HEK293 (cell line): Measurements from ENCODE around the gene MED15.

Experiments used
- CTCF ChIA-PET: fragments of 350-600 bp; formaldehyde crosslinking; extraction: SDS; loops from one replicate; lab custom pipeline; 2021; ENCODE audit warnings: antibody characterized with exemption; lab: Yijun Ruan, JAX
- POLR2A ChIA-PET: fragments of 300-600 bp; formaldehyde crosslinking; extraction: SDS; loops from one replicate; lab custom pipeline; 2020; ENCODE audit warnings: antibody characterized with exemption, inconsistent platforms; lab: Yijun Ruan, JAX
- H3K27ac ChIP-seq: fragments of 200-500 bp; sonication (Bioruptor generic); 2 replicates; pipeline ENCODE4 v1.5.1; 2014; ENCODE audit warnings: low read depth, low read length, control low read depth, inconsistent platforms; ENCODE audit errors: extremely low read depth
- H3K36me3 ChIP-seq, 2 experiments: fragments of 200-500 bp in 1 of 2; sonication (Bioruptor generic) in 1 of 2; 1 replicate in 1 of 2; 2 replicates in 1 of 2; pipeline ENCODE4 v1.5.1; 2014 to 2017; ENCODE audit warnings: inconsistent platforms in 2 of 2, low read length in 2 of 2; ENCODE audit not compliant: control insufficient read depth in 2 of 2, insufficient read depth in 1 of 2
- H3K4me1 ChIP-seq: fragments of 200-500 bp; sonication (Bioruptor generic); 2 replicates; pipeline ENCODE4 v1.5.1; 2014; ENCODE audit warnings: mild to moderate bottlenecking, low read length, inconsistent platforms; ENCODE audit not compliant: control insufficient read depth, insufficient read depth
- H3K4me3 ChIP-seq: 2 replicates; pipeline ENCODE4 v1.5.1; 2011; ENCODE audit warnings: low read depth, mild to moderate bottlenecking, control low read depth, low read length, moderate library complexity
- H3K9me3 ChIP-seq: fragments of 200-500 bp; sonication (Bioruptor generic); 2 replicates; pipeline ENCODE4 v1.5.1; 2014; ENCODE audit warnings: low read depth, low read length, inconsistent platforms; ENCODE audit not compliant: control insufficient read depth, insufficient read depth
- GLIS1 ChIP-seq: fragments of 450-650 bp; formaldehyde crosslinking; IDR thresholded peaks from 2 replicates; pipeline ENCODE4 v1.5.1; 2016; ENCODE audit warnings: missing biosample characterization, missing genetic modification characterization
- KLF17 ChIP-seq: fragments of 450-650 bp; formaldehyde crosslinking; IDR thresholded peaks from 2 replicates; pipeline ENCODE4 v1.5.1; 2016; ENCODE audit warnings: missing biosample characterization, missing genetic modification characterization
- OSR2 ChIP-seq: fragments of 450-650 bp; formaldehyde crosslinking; IDR thresholded peaks from 2 replicates; pipeline ENCODE4 v1.5.1; 2016; ENCODE audit warnings: missing biosample characterization, missing genetic modification characterization
- PATZ1 ChIP-seq: fragments of 450-650 bp; formaldehyde crosslinking; IDR thresholded peaks from 2 replicates; pipeline ENCODE4 v1.5.1; 2016; ENCODE audit warnings: missing biosample characterization, missing genetic modification characterization
- SP3 ChIP-seq: fragments of 450-650 bp; formaldehyde crosslinking; IDR thresholded peaks from 2 replicates; pipeline ENCODE4 v1.5.1; 2016; ENCODE audit warnings: missing biosample characterization, missing genetic modification characterization
- WT1 ChIP-seq: fragments of 450-650 bp; formaldehyde crosslinking; IDR thresholded peaks from 2 replicates; pipeline ENCODE4 v1.5.1; 2016; ENCODE audit warnings: missing biosample characterization, missing genetic modification characterization
- ZBTB20 ChIP-seq: fragments of 450-650 bp; formaldehyde crosslinking; IDR thresholded peaks from 2 replicates; pipeline ENCODE4 v1.5.1; 2016; ENCODE audit warnings: missing biosample characterization, missing genetic modification characterization
- ZBTB21 ChIP-seq: fragments of 450-650 bp; formaldehyde crosslinking; IDR thresholded peaks from 2 replicates; pipeline ENCODE4 v1.5.1; 2017; ENCODE audit warnings: missing biosample characterization, missing genetic modification characterization
- ZFP41 ChIP-seq: fragments of 450-650 bp; formaldehyde crosslinking; IDR thresholded peaks from 2 replicates; pipeline ENCODE4 v1.5.1; 2016; ENCODE audit warnings: missing biosample characterization, missing genetic modification characterization, borderline replicate concordance
- ZFP69B ChIP-seq: fragments of 450-650 bp; formaldehyde crosslinking; IDR thresholded peaks from 2 replicates; pipeline ENCODE4 v1.5.1; 2016; ENCODE audit warnings: missing biosample characterization, missing genetic modification characterization
- ZIC2 ChIP-seq: fragments of 450-650 bp; formaldehyde crosslinking; IDR thresholded peaks from 2 replicates; pipeline ENCODE4 v1.5.1; 2016; ENCODE audit warnings: missing biosample characterization, missing genetic modification characterization
- ZNF184 ChIP-seq: fragments of 450-650 bp; IDR thresholded peaks from 2 replicates; pipeline ENCODE4 v1.5.1; 2018; ENCODE audit warnings: missing biosample characterization, mild to moderate bottlenecking, missing genetic modification characterization
- ZNF239 ChIP-seq: fragments of 450-650 bp; formaldehyde crosslinking; IDR thresholded peaks from 2 replicates; pipeline ENCODE4 v1.5.1; 2016; ENCODE audit warnings: missing biosample characterization, missing genetic modification characterization
- ZNF302 ChIP-seq: fragments of 450-650 bp; formaldehyde crosslinking; IDR thresholded peaks from 2 replicates; pipeline ENCODE4 v1.5.1; 2016; ENCODE audit warnings: missing biosample characterization, missing genetic modification characterization, low read depth
- ZNF335 ChIP-seq: fragments of 450-650 bp; formaldehyde crosslinking; conservative IDR thresholded peaks from 2 replicates; pipeline ENCODE4 v1.5.1; 2016; ENCODE audit warnings: missing biosample characterization, missing genetic modification characterization
- ZNF610 ChIP-seq: fragments of 450-650 bp; formaldehyde crosslinking; IDR thresholded peaks from 2 replicates; pipeline ENCODE4 v1.5.1; 2016; ENCODE audit warnings: missing biosample characterization, missing genetic modification characterization, borderline replicate concordance
- ZNF623 ChIP-seq: fragments of 450-650 bp; formaldehyde crosslinking; IDR thresholded peaks from 2 replicates; pipeline ENCODE4 v1.5.1; 2016; ENCODE audit warnings: missing biosample characterization, missing genetic modification characterization
- ZNF747 ChIP-seq: fragments of 450-650 bp; formaldehyde crosslinking; IDR thresholded peaks from 2 replicates; pipeline ENCODE4 v1.5.1; 2016; ENCODE audit warnings: missing biosample characterization, missing genetic modification characterization
- ZNF76 ChIP-seq: fragments of 450-650 bp; formaldehyde crosslinking; IDR thresholded peaks from 2 replicates; pipeline ENCODE4; 2016; ENCODE audit warnings: low read depth, missing biosample characterization, missing genetic modification characterization, borderline replicate concordance
- ZNF791 ChIP-seq: fragments of 450-650 bp; formaldehyde crosslinking; IDR thresholded peaks from 2 replicates; pipeline ENCODE4 v1.5.1; 2016; ENCODE audit warnings: missing biosample characterization, missing genetic modification characterization
- ZNF843 ChIP-seq: fragments of 450-650 bp; formaldehyde crosslinking; IDR thresholded peaks from 2 replicates; pipeline ENCODE4 v1.5.1; 2016; ENCODE audit warnings: missing biosample characterization, missing genetic modification characterization
- ZSCAN18 ChIP-seq: fragments of 450-650 bp; formaldehyde crosslinking; IDR thresholded peaks from 2 replicates; pipeline ENCODE4 v1.5.1; 2016; ENCODE audit warnings: missing biosample characterization, missing genetic modification characterization
- ZXDB ChIP-seq: fragments of 450-650 bp; formaldehyde crosslinking; IDR thresholded peaks from 2 replicates; pipeline ENCODE4 v1.5.1; 2016; ENCODE audit warnings: missing biosample characterization, missing genetic modification characterization
- TF ChIP-seq, protein P1 (sequence below): fragments of 450-650 bp; formaldehyde crosslinking; IDR thresholded peaks from 2 replicates; pipeline ENCODE4 v1.5.1; 2017; ENCODE audit warnings: missing biosample characterization, missing genetic modification characterization
- TF ChIP-seq, protein P2 (sequence below): fragments of 450-650 bp; formaldehyde crosslinking; IDR thresholded peaks from 2 replicates; pipeline ENCODE4 v1.5.1; 2017; ENCODE audit warnings: missing biosample characterization, mild to moderate bottlenecking, missing genetic modification characterization, moderate library complexity

Gene MED15

GRCh38 chr22:20530368-20531153, 23.2 kb downstream of the MED15 start (continued):
- TF ChIP-seq, protein P1, sequence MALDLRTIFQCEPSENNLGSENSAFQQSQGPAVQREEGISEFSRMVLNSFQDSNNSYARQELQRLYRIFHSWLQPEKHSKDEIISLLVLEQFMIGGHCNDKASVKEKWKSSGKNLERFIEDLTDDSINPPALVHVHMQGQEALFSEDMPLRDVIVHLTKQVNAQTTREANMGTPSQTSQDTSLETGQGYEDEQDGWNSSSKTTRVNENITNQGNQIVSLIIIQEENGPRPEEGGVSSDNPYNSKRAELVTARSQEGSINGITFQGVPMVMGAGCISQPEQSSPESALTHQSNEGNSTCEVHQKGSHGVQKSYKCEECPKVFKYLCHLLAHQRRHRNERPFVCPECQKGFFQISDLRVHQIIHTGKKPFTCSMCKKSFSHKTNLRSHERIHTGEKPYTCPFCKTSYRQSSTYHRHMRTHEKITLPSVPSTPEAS (tag by site-specific recombination): no peak
- peak; percentile 60 for TF ChIP-seq WT1 (tag by site-specific recombination)
- TF ChIP-seq ZBTB21: no peak
- TF ChIP-seq ZNF747 (tag by site-specific recombination): no peak
- no peak for TF ChIP-seq OSR2 (tag by site-specific recombination)
- peak; percentile 86 for TF ChIP-seq KLF17
- TF ChIP-seq ZNF843 (tag by site-specific recombination): no peak
- peak; percentile 65 for TF ChIP-seq PATZ1 (tag by site-specific recombination)

DNA sequence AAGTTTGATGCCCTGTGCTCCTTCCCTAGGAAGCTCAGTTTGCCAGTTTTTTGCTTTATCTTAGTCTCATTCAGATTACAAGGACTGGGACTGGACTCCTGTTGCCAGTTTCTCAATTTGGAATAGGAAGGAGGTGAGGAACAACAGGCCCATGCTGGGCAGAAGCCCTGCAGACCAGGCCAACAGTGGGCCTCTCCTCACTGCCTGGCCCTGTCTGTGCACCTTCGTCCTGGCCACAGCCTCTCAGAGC, 23.7 kb downstream of the MED15 start:
- H3K4me1 ChIP-seq: peaks cover 18% of the 10 kb centered on the region

DNA sequence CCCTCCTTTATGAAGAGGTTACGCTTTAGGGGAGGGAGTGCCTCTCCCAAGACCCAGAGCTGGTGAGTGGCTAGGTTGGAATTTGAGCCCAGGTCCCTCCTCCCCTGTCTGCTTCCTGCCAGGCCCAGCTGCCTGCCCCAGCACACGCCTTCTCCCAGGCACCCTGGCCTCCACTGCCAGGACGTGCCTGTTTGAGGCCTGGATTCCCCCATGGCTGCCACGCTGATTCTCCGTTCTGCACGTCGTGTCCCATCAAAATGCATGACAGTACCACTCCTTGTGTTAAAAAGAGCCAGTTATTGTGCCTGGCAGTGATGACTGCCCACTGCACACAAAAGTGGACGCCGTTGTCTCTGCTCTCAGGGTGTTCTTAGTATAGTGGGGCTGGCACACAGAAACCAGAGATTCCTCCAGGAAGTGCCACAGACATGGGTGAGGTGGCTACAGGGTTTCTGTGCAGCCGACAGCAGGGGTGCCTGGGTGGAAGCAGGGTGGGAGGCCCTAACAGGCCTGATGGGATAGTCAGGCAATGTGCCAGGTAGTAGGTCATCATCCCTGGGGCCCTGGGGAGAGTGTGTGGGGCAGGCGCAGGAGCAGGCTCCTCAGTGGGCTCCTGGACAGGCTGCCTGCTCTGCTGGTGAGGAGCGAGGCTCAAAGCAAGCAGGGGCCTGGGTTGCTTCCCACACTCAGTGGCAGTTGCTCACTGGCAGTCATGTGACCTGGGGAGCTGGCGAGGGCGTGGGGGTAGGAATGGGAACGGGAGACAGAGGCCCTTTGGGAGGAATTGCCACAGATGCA, 24.2 kb downstream of the MED15 start:
- H3K36me3 ChIP-seq: peaks cover 0 to 34% of the 10 kb centered on the region in 2 experiments; a peak in 1 of 3 replicates
- CTCF ChIA-PET: interaction anchor here (0.7 to 4.2 kb wide), 6 partner anchors 16 to 54 kb away, joined by 3 to 40 read pairs (median 4); no protein-coding TSS in a partner anchor
- TF ChIP-seq ZIC2 (tag by site-specific recombination): peak; percentile 87
- no peak for TF ChIP-seq ZNF302 (tag by site-specific recombination)
- TF ChIP-seq ZXDB (tag by site-specific recombination): peak; percentile 98
- TF ChIP-seq SP3 (tag by site-specific recombination): no peak; the same call in 1 of the 2 replicates
- no peak for TF ChIP-seq ZNF184
- TF ChIP-seq ZFP69B (tag by site-specific recombination): 0 out of 2 replicates have a peak, but pooled peaks have one; percentile 31
- TF ChIP-seq ZFP41: no peak
- peak; percentile 86 for TF ChIP-seq GLIS1 (tag by site-specific recombination)
- peak; percentile 76; the same call in 1 of the 2 replicates for TF ChIP-seq ZNF76 (tag by site-specific recombination)
- peak; percentile 41; the same call in 1 of the 2 replicates for TF ChIP-seq ZBTB20 (tag by site-specific recombination)
- no peak for TF ChIP-seq ZNF623 (tag by site-specific recombination)
- no peak for TF ChIP-seq ZNF791 (tag by site-specific recombination)
- TF ChIP-seq ZSCAN18 (tag by site-specific recombination): no peak
- no peak for TF ChIP-seq ZNF610 (tag by site-specific recombination)
- TF ChIP-seq ZNF335 (tag by site-specific recombination): peak; percentile 93

More for the DNA sequence above, 23.7 kb downstream of the MED15 start:
- Histone ChIP-seq H3K36me3 (peaks cover 0 to 31% of the 10 kb centered on the region in 2 experiments; a peak in 1 of 3 replicates), H3K4me3 (no peak overlapping the region), H3K9me3 (no peaks in the 10 kb centered on the region), H3K27ac (peak overlapping the region; percentile 65)
- no peak for TF ChIP-seq ZNF239
- TF ChIP-seq, protein P2, sequence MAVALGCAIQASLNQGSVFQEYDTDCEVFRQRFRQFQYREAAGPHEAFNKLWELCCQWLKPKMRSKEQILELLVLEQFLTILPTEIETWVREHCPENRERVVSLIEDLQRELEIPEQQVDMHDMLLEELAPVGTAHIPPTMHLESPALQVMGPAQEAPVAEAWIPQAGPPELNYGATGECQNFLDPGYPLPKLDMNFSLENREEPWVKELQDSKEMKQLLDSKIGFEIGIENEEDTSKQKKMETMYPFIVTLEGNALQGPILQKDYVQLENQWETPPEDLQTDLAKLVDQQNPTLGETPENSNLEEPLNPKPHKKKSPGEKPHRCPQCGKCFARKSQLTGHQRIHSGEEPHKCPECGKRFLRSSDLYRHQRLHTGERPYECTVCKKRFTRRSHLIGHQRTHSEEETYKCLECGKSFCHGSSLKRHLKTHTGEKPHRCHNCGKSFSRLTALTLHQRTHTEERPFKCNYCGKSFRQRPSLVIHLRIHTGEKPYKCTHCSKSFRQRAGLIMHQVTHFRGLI (tag by site-specific recombination): peak; percentile 19; the same call in 1 of the 2 replicates
- ChIA-PET CTCF (interaction anchor here (0.6 to 4.2 kb wide), 7 partner anchors 17 to 1790 kb away, joined by 3 to 40 read pairs (median 4); no protein-coding TSS in a partner anchor), POLR2A (interaction anchor here (0.6 to 1.8 kb wide), 7 partner anchors 9 to 26 kb away, joined by 3 to 11 read pairs (median 4); partner anchors contain the start of gene MED15)

More for the DNA sequence above, 24.2 kb downstream of the MED15 start:
- POLR2A ChIA-PET: interaction anchor here (0.6 to 1.8 kb wide), 6 partner anchors 9 to 27 kb away, joined by 3 to 11 read pairs (median 6); partner anchors contain the start of gene MED15
- Histone ChIP-seq H3K4me1 (peaks cover 16% of the 10 kb centered on the region), H3K9me3 (no peaks in the 10 kb centered on the region), H3K27ac (peak overlapping the region; percentile 65), H3K4me3 (no peak overlapping the region)
